Kasumi-1 (cell line): ENCODE measurements around the gene ERMARD.

ENCODE experiments used
- DNase-seq, 2 experiments: peaks; one replicate each; lab custom pipeline; 2025; lab: John Stamatoyannopoulos, UW

The ERMARD gene

GRCh38 chr6:169783971-169784820 is 32.8 kb downstream of the ERMARD start:
- DNase-seq: no peak

- DNase-seq: no peak
Measured at GRCh38 chr6:169784821-169785340, 33.5 kb downstream of the ERMARD start.

- no peak for DNase-seq
Measured at GRCh38 chr6:169785566-169785965, 34.1 kb downstream of the ERMARD start.

GRCh38 chr6:169786349-169786748 is 34.9 kb downstream of the ERMARD start:
- DNase-seq: no peak

- DNase-seq: no peak
Measured at GRCh38 chr6:169787797-169788196, 36.4 kb downstream of the ERMARD start.

- DNase-seq: no peak
Measured at GRCh38 chr6:169788809-169789145, 37.4 kb downstream of the ERMARD start.

- no peak for DNase-seq
Measured at GRCh38 chr6:169789146-169789943, 37.9 kb downstream of the ERMARD start.

- DNase-seq: peak; percentile 74 to 75
Measured at GRCh38 chr6:169789944-169790927, 38.8 kb downstream of the ERMARD start.

GRCh38 chr6:169791721-169792131 is 40.3 kb downstream of the ERMARD start:
- no peak for DNase-seq

- no peak for DNase-seq
Measured at GRCh38 chr6:169792306-169793015, 41.0 kb downstream of the ERMARD start.

GRCh38 chr6:169793408-169793807 is 42.0 kb downstream of the ERMARD start:
- DNase-seq: no peak

- DNase-seq: no peak
Measured at GRCh38 chr6:169794317-169795055, 43.1 kb downstream of the ERMARD start.

GRCh38 chr6:169795196-169795595 is 43.8 kb downstream of the ERMARD start:
- no peak for DNase-seq

- DNase-seq: no peak
Measured at GRCh38 chr6:169798764-169799473, 47.5 kb downstream of the ERMARD start.

GRCh38 chr6:169799474-169799926 is 48.1 kb downstream of the ERMARD start:
- no peak for DNase-seq

GRCh38 chr6:169800116-169800667 is 48.8 kb downstream of the ERMARD start:
- no peak for DNase-seq

GRCh38 chr6:169800668-169801395 is 49.4 kb downstream of the ERMARD start:
- no peak for DNase-seq

GRCh38 chr6:169801396-169802160 is 50.2 kb downstream of the ERMARD start:
- no peak for DNase-seq
